RPMI8226 (cell line): Measurements from ENCODE around the gene ARMC7.
A peak's percentile ranks its signal among the peaks of the same experiment; 100 is the strongest.
"Not testable (repeated sequence)": the region's sequence is repeated elsewhere in the genome, so short reads cannot be mapped to it uniquely, and the experiment has no call there.

Experiments
- DNase-seq: peaks from one replicate; pipeline ENCODE4 v3.0.0-alpha.2; 2015

ARMC7 gene

DNA sequence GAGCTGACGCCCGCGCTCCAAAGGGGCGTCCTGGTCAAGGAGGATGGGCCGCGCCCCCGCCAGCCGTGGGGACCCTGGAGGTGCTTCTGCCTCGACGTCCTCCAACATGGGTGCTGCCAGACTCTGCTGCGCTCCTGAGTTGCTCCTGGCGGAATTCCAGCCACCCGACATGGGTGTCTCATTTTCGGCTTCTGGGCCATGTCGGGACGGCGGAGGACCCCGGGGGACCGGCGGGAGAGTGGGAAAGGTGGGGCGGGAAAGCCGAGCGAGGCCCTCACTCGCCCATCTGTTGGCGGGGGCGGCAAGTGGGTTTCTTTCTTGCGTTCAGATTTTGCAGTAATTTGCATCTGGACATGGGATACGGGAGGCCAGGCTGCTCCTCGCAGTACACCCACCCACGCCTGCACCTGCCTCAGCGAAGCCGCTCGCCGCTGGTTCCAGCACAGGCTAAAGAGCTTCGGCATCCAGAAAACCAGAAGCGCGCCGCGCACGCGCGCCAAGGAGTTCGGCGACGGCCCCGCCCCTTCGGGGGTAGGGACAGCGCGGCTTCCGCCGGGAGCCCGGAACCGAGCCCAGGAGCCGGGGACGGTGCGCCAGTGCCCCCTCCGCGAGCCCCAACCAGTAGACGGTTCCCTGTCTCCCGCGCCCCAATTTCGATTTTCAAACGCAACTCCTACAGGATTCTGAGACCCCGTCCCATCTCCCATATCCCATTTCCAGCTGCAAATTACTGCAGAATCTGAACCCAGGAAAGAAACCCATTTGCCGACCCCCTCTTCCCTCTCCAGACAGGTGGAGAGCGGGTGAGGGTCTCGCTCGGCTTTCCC is at the start of gene ARMC7:
Gene ARMC7 (plus strand): TSS at position 563 of the 827 bp plus-strand sequence. CDS start 320 bp downstream, outside the sequence.
- DNase-seq: peak; percentile 94

DNA sequence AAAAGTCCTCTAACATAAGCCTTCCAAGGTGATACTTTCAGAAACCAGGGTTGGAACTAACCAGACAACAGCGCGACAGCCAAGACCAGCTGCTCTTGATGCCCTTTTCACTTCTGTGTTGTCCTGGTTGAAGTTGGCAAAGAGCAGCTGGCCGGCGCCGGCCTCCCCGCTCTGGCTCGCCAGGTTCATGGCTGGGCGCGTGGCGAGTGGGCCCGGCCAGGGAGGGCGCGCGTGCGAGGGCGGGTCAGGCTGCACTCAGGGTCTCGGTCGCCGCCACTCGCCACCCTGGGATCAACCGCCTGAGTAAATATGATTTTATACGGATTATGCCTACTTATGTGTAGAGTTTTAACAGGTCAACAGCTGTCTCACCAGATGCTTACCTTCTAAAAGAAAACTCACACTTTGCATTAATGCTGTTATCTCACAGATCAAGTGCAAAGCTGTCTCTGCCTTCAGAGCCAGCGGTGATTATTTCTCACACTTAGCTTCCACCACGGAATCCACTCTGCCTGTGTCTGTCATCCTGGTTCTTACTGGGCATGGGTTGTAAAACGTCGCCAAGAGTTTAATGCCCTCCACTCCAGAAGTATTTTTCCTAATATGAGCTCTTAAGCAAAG is 49.2 kb upstream of the ARMC7 start:
- DNase-seq: no peak

DNA sequence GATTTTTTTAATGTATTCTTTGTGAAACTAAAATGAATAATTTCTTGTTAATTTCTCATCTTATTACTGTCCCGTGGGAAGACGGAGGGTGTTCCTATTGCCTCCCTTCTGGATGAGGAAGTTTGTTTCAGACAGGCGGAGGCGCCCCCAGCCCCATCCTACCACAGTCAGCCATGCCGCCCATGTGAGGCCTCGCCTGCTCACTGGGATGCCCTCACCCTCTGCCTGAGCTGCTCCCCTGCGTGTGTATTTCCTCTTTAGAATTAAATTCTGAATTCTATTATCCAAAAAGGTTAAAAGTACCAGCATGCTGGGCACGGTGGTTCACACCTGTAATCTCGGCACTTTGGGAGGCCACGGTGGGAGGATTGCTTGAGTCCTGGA is 48.7 kb upstream of the ARMC7 start:
- no peak for DNase-seq

DNA sequence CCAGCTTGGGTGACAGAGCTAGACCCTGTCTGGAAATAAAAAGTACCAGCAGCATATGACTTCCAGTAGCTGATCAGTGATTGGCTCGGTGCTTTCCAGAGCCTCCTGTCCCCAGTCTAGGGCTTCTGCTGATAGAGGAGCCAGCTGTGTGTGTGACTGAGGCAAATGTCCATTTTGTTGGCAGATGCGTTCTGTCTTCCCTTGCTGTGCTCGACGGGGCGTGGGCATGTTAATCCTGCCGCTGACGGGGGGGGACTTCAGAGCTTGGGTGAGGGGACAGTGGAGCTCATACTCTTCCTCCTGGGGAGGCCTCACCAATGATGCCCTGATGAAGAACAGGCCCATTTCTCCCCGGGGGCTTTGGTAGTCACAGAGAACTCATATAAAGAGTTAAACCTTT is 48.2 kb upstream of the ARMC7 start:
- DNase-seq: no peak

DNA sequence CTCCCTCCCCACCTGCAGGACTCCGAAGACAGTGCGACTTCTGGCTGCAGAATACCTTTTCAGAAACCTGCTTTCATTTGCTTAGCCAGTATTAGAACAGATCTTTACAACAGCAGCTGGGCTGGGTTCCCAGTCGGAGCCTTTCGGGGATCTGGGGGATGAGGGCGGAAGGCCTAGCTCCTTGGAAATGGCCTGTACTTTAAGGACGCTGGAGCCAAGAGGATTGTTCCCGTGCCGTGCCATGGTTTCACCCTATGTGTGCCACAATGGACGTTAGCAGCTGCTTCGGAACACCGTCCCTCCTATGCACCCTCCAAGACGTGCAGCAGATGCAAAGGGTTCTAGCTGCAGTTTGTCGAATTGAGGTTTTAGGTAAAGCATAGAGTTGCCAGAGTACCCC is 46.6 kb upstream of the ARMC7 start:
- DNase-seq: no peak

DNA sequence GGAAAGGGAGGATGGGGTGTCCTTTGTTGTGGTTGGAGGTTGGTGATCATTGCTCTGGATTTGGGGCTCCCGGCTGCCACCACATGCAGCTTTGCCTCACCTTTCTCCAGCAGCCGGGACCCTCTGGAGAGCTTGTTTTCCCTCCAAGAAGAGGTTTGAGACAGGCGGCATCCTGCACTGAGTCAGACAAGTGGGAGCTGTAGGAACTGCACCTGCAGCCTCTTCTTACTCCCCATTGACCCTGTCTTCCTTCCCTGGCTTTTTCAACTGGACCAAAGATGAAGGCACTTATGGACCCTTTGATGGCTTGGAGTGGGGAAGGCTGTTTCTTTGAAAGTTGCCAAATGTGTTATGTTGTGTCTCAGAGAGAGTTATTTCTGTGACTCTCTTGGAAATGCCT is 46.1 kb upstream of the ARMC7 start:
- no peak for DNase-seq

DNA sequence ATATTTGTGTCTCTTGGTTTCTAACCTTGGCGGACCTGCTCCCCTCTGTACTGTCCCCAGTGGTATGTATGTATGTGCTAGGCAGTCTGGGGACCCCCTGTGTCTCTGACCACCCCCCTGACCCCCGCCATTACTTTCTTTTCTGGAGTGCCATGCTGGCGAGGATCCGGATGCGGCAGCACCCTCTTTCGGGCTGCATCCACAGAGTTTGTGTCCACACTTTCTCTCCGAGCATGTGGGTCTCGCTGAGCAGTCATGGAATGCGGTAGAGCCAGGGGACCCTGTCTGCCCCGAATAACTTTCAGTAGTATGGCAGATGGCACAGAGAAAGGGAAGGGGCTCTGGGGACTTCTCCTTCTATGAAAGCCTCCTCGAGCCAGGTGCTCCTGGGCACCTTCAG is 45.7 kb upstream of the ARMC7 start:
- no peak for DNase-seq

DNA sequence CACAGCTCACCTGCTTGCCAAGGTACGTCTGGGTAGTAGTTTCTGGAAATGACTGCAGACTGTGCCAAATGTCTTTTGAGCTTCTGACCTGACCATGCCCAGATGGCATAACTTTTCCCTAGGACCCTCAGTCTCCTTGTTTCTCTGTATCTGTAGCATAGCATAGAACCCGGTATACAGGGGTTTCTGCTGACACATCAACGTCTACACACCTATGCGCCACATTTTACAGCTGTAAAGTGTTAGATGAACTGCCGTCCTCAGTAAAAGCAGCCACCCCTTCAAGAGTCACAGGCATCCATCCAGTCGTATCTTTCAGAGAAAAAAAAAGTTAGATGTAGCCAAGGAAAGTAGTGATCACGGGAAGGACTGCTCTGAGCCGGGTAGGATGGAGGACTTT is 45.3 kb upstream of the ARMC7 start:
- no peak for DNase-seq

DNA sequence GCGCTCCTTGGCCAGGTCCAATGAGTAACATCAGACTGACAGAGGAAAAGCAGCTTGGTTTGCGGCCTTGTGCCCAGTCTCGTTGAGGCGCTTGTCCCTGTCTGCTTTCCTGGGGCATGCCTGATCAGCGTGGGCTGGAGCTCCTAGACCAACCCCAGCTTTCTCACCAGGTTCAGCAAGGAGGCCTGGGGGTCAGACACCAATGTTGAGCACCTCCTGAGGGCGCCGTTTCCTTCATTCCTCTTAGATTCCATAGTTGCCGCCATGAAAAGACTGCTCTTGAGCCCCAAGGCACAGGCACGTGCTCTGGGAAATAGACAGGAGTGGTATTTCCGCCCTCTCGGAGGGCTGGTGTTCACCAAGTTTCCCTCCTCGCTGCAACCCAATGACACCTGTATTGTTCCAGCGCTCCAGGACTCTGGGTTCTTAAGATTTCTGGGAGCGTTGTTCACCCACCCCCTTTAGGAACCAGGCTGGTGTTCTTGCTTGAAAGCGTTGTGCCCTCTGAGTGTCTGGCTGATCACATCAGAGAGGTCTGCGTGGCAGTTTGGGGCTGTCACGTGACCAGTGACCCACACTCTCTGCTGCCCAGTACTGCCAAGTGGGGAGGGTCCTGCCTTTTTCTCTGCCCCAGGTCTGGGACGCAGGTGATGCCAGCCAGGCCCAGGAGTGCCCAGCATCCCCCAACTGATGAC is 44.8 kb upstream of the ARMC7 start:
- no peak for DNase-seq

DNA sequence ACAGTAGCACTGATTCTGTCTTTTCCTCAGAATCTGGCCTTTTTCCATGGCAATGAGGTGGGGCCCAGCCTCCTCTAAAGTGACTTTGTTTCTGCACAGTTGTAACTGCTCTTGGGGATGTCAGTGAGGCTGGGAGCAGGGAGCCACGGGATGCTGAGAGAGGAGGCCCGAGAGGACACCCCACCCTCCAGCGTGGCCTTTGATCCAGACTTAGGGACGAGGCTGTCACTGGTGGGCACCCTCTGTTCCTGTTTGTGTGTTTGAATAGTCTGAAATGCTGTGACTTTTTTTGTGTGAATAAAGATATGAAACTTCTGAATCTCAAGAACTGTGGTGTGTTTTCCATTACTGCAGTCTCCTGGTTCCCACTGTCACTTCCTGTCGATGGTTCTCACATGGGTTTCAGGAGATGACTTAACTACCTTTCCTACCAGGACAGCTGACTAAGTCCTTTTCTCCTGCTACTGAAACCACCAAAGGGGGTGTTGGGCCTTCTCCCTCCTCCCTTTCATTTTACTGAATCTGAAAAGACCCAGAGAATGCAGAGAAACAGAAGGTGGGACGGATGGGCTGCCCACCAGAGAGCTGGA is 44.1 kb upstream of the ARMC7 start:
- DNase-seq: peak; percentile 87

DNA sequence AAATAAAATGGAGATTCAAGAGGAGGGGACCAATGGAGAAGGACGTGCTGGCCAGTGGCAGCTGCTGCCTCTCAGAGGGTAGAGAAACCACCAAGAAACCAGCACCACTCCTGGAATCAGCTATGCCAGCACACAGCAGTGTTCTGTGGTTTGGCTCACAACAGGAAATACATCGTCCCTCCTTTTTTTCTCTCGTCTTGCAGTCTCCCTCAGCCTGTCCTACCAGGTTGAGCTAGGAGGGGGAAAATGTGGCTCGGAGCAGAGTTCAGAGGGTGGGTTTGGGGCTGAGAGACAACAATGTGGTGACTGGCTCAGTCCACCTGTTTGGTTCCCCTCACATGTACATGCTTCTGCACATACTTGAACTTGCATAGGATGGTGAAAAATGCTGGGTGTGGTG is 41.9 kb upstream of the ARMC7 start:
- DNase-seq: peak; percentile 88

DNA sequence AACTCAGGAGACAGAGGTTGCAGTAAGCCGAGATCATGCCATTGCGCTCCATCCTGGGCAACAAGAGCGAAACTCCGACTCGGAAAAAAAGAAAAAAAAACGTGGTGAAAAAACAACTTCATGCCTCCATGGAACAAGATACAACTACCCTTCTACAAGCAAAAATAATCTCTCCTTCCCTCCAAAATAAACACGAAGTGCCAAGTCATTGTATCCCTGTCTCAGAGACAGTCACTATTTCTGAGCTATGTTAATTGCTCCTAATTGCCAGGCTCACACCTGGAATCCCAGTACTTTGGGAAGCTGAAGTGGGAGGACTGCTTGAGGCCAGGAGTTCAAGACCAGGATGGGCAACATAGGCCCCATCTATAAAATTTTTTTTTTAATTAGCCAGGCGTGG is 41.0 kb upstream of the ARMC7 start:
- DNase-seq: no peak

DNA sequence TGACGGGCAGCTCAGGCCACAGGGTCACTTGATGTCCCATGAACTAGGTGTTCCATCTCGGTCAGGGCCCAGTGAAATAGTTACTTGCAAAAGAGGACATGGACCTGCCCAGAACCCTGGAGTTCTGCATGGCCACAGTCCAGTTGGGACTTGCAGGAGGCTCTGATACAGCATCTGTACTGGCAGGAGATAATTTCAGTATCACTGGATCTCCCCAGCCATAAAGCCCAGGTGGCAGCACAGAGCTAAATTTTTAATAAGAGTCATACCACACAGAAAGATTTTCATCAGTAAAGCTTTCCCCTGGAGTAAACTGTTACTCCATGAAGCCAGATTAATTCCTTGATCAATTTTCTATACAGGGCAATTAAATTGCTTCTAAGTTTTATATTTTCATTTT is 40.0 kb upstream of the ARMC7 start:
- DNase-seq: peak; percentile 58

DNA sequence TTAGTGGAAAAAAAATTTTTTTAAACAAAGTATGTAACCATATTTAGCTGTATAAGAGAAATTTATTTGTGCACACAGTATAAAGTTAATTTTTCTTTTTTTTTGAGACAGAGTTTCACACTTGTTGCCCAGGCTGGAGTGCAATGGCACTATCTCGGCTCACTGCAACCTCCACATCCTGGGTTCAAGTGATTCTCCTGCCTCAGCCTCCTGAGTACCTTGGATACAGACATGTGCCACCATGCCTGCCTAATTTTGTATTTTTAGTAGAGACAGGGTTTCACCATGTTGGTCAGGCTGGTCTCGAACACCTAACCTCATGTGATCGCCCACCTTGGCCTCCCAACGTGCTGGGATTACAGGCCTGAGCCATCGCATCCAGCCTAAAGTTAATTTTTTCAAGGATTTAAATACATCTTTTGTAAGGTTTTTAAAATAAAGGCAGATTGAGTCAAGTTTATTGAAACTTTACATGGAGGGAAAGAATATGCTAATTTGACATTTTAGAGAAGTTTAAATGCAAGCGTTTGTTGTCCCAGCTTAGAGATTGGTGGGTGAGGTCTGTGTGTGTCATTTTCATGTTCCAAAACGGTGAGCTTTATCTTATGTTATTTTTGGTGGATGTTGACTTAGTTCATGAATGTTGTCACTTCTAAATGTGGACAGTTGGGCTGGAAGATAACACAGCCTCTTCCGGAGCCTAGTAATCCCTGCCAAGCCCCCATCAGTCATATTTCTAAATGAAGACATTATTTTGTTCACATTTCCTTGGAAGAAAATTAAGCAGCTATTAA is 38.1 kb upstream of the ARMC7 start:
- DNase-seq: not testable (repeated sequence)

DNA sequence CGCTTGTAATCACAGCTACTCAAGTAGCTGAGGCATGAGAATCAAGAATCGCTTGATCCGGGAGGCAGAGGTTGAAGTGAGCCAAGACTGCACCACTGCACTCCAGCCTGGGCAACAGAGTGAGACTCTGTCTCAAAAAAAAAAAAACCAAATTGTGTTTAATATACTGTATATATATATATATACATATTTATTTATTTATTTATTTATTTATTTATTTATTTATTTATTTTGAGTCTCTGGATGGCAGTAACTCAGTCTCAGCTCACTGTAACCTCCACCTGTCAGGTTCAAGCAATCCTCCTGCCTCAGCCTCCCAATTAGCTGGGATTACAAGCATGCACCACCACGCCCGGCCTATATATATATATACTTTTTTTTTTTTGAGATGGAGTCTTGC is 36.9 kb upstream of the ARMC7 start:
- not testable (repeated sequence) for DNase-seq

DNA sequence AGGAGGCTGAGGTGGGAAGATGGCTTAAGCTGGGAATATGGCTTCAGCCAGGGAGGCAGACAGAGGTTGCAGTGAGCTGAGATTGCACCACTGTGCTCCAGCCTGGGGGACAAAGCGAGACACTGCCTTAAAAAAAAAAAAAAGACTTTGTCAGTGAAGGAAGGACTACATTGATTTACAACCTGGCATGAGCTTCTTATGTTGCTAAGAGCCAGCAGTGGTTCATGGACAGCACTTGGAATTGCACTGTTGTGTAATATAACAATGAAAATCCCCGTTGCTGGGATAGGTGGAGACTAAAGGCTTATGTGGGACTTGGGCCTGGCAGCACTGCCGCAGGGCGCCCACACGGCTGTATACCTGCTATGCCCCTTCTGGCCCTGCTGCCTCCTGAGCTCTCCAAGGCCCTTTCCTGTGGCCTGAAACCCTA is 36.1 kb upstream of the ARMC7 start:
- no peak for DNase-seq

DNA sequence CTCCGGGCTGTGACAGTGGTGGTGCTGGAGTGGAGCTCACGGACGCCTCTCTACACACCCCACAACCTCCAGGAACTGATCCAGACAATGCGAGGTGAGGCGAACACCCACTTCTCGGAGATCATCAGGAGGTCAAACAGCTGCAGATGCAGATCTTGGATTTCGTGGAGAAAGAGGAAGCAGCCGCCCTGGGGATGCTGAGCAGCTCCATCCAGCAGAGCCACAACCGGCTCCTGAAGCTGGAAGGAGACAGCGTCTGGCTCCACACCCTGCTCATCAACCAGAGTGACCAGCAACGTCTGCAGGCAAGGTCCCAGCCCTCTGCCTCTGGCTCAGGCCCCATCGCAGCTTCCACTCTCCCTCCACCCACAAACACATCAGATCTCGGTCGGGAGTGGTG is 35.2 kb upstream of the ARMC7 start:
- no peak for DNase-seq

DNA sequence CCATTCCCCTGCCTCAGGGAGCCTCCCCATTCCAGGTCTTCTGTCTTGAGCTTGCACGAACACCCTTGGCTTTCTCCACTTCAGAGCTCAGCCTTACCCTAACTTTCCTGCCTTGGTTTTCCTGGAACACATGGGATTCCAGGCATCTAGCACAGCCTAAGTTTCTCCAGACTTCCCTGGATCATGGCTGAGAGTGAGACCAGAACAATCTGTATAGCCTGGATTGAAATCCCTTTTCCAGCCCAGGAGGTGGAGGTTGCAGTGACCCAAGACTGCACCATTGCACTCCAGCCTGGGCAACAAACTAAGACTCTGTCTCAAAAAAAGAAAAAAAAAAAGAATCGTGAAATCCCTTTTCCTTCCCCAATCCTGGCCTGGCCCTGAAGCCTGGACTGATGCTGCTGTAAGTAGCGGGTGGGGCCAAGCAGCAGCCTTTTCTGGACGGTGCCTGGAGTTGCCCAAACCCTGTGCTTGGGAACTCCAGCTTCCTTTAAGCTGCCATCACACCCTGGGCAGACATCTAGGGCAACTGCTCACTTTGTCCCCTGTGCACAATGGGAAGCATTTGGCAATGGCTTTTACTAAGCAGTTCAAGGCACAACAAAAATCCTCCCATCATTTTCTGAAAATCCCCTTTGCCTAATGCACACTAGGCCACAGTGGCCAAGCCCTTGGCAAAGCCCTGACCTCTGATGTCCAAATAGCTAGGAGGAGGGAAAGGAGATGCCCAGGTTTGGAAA is 34.0 kb upstream of the ARMC7 start:
- no peak for DNase-seq

DNA sequence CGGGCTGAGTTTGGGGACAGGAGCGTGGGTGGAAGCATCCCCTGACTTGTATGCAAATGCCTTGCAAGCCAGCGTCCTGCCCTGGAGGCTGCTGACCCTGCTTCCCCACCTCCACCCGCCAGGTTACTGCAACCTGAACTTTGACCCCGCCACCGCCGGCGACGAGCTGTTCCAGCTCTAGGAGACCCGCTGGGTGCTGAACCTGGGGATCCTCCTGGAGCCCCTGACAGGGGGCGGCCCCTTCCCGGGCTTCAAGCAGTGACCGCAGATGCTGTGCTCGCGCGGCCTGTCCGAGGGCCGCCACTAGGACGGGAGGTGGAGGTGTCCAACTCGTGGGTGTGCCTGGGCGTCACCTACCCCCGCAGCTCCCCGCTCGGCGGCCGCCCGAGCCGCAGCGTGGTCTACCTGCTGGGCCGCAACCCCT is 32.7 kb upstream of the ARMC7 start:
- no peak for DNase-seq

DNA sequence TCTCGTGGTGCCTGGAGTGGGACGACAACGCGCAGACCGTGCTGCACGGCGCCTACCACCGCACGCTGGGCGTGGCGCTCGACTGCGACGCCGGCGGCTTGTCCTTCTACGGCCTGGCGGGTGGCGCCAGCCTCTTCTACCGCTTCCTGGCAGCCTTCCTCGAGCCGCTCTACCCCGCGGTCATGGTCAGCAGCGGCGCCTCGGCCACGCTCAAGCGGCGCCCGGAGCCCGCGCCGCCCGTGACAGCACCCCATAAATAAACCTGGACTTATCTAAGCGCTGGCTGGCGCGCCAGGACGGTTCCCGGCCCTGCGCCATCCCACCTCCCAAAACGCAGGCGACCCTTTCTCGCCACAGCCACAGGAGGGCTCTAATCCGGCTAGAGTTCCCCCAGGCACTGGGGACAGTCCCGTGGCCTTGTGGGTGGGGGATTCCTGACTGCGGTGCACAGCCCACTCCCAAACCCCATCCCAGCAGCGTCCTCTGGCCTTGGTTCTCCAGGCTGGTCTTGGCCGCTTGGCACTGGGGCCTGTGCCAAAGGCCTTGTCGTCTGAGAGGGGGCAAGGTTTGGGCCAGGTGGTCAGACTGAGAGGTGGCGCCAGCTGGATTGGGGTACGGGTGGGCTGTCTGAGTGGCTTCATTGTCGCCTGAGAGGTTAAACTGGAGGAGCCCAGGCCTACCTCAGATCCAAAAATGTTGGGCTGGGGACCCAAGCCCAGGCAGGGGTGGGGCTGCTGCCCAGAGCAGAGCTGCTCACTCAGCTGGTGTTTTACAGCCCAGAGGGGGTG is 32.1 kb upstream of the ARMC7 start:
- DNase-seq: no peak
